ENCODE measurements around the gene ADAMTSL1. TPM values are rescaled to one million over a fixed set of nuclear protein-coding genes. Genes with fewer than 3 reads are reported as not detected.

Gene ADAMTSL1
- total and polyA plus RNA-seq, 2 of the 8 experiments (the other 6 are each of a cell fraction or from before 2014, with no cell fraction given), result 0.84 to 1.1 TPM

GRCh38 chr9:18675973-18676372 lies 202.0 kb downstream of the ADAMTSL1 start (continued):
- TF ChIP-seq NRF1 (IDR thresholded peaks at IDR 0.05; ENCODE audit: low read depth, low read length), result no peak

Data from H1 (cell line).